Thyroid gland (tissue), 4 donors: Measurements from ENCODE around the gene TMEM271. TPM values are rescaled to one million over a fixed set of nuclear protein-coding genes. Genes with fewer than 3 reads are reported as not detected.

ENCODE experiments used
- DNase-seq, 2 donors: peaks; one replicate each; pipeline ENCODE4 v3.0.0-alpha.2; 2019
- H3K27ac ChIP-seq, 3 donors: fragments of 200-600 bp; sonication (generic); 1 replicate in 2 of 3; 2 replicates in 1 of 3; pipeline ENCODE4 v1.5.1; 2016 to 2019; ENCODE audit warnings: mild to moderate bottlenecking in 1 of 3, moderate library complexity in 1 of 3
- H3K27me3 ChIP-seq: fragments of 200-600 bp; sonication (generic); one replicate; pipeline ENCODE4 v1.5.1; 2019
- H3K36me3 ChIP-seq, 2 donors: fragments of 200-600 bp; sonication (generic); one replicate each; pipeline ENCODE4 v1.5.1; 2016 to 2019
- H3K4me1 ChIP-seq, 2 donors: fragments of 200-600 bp; sonication (generic); one replicate each; pipeline ENCODE4 v1.5.1; 2017 to 2019
- H3K4me3 ChIP-seq, 3 donors: fragments of 200-600 bp; sonication (generic); replicated peaks in 1 of 3; 1 replicate in 2 of 3; 2 replicates in 1 of 3; pipeline ENCODE4 v1.5.1; 2016; ENCODE audit warnings: mild to moderate bottlenecking in 1 of 3
- H3K9me3 ChIP-seq: fragments of 200-600 bp; sonication (generic); one replicate; pipeline ENCODE4 v1.5.1; 2017
- CTCF ChIP-seq, 6 experiments: fragments of 200-600 bp in 3 of 6; fragments of 450-650 bp in 3 of 6; sonication (generic) in 3 of 6; IDR thresholded peaks; one replicate each; pipeline ENCODE4 v1.5.1; 2016 to 2019; ENCODE audit warnings: antibody characterized with exemption in 6 of 6, mild to moderate bottlenecking in 2 of 6, inconsistent platforms in 1 of 6, moderate library complexity in 1 of 6
- POLR2A ChIP-seq, 2 donors: fragments of 450-650 bp; IDR thresholded peaks; one replicate each; pipeline ENCODE4 v1.6.1; 2017; ENCODE audit warnings: antibody characterized with exemption in 2 of 2, mild to moderate bottlenecking in 2 of 2, moderate library complexity in 1 of 2
- WGBS, 2 donors: methylation state at CpG; one replicate each; pipeline ENCODE4 v1.1.5; 2017; 5-methylcytosine and 5-hydroxymethylcytosine counted together
- intact Hi-C: fragments of 100-400 bp; cut with DNase I; formaldehyde crosslinking; loops from one replicate; pipeline ENCODE4 v1.15.1; 2023
- total RNA-seq, 4 donors: library from RNA; depleted of rRNA; stranded (reverse); fragments of >200 nt; gene quantifications; one replicate each; pipeline ENCODE4 v1.2.3, GENCODE V29; 2016

Gene TMEM271
- total RNA-seq, 4 donors from 2014 or later: not detected

GRCh38 chr4:576991-577498 is 950 bp upstream of the TMEM271 start:
- TF ChIP-seq CTCF (IDR thresholded peaks at IDR 0.05) (no peak), POLR2A (IDR thresholded peaks at IDR 0.05) (no peak)
- Histone ChIP-seq H3K27ac (no peak overlapping the region), H3K36me3 (no peaks in the 10 kb centered on the region), H3K4me1 (peaks cover 0 to 9% of the 10 kb centered on the region in 2 donors), H3K4me3 (no peak overlapping the region), H3K27me3 (peaks cover 16% of the 10 kb centered on the region), H3K9me3 (no peaks in the 10 kb centered on the region)
- no peak for DNase-seq
- intact Hi-C loops: no loop called here
- WGBS, 2 donors: 2 to 7% methylated on average over 19 to 26 of the region's 37 CpGs

DNA sequence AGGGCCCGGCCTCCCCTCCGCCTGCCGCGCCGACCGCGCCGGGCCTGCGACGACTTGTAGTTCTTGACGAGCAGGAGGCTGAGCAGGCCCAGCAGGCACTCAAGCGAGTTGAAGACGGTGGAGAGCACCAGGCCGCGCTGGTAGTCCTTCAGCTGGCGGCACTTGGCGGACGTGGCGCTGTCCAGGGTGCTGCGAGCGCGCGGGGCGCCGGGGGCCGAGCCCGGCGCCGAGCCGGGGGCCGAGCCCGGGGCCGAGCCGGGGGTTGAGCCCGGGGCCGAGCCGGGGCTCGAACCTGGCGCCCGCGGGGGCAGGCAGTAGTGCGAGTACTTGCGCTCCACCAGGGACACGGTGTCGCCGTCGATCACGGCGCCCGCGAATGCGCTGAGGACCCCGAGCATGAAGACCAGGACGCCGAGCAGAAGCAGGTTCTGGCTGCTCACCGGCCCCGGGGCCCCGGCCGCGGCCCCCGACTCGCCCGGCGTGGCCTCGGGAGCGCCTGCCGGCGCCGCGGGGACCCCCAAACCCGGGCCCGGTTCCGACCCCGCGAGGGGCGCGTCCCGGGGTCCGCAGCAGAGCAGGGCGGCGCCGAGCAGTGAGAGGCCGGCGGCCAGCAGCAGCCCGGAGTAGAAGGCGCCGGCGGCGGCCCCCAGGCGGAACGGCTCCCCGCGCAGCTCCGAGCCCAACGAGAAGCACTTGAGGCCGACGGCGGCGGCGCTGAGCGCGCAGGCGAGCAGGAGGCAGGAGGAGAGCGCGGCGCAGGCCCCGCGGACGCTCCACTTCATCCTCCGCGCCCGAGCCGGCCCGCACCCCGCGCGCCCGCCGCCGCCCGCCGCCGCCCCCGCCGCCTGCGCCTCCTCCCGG is 584 bp downstream of the TMEM271 start:
- H3K27me3 ChIP-seq: peaks cover 16% of the 10 kb centered on the region
- H3K9me3 ChIP-seq: no peaks in the 10 kb centered on the region
- peak; percentile 79 to 81 for DNase-seq
- no peak overlapping the region for H3K4me3 ChIP-seq
- WGBS, 2 donors: 0% methylated on average over 5 of the region's 127 CpGs; no CpG with 5 or more reads in 1 of the 2 donors
- intact Hi-C loops: no loop called here
- no peak for TF ChIP-seq POLR2A (IDR thresholded peaks at IDR 0.05)
- TF ChIP-seq CTCF (IDR thresholded peaks at IDR 0.05): no peak
- H3K36me3 ChIP-seq: no peaks in the 10 kb centered on the region
- H3K4me1 ChIP-seq: peaks cover 0 to 9% of the 10 kb centered on the region in 2 donors
- no peak overlapping the region for H3K27ac ChIP-seq

- DNase-seq: no peak
- 7 to 12% methylated on average over 18 to 31 of the region's 68 CpGs for WGBS, 2 donors
- TF ChIP-seq CTCF (IDR thresholded peaks at IDR 0.05) (no peak), POLR2A (IDR thresholded peaks at IDR 0.05) (no peak)
- intact Hi-C loops: no loop called here
- Histone ChIP-seq H3K9me3 (no peaks in the 10 kb centered on the region), H3K4me1 (peaks cover 0 to 9% of the 10 kb centered on the region in 2 donors), H3K4me3 (no peak overlapping the region), H3K27me3 (peaks cover 16% of the 10 kb centered on the region), H3K36me3 (no peaks in the 10 kb centered on the region), H3K27ac (no peak overlapping the region)
Observed at GRCh38 chr4:574346-575161, 1.5 kb downstream of the TMEM271 start.

DNA sequence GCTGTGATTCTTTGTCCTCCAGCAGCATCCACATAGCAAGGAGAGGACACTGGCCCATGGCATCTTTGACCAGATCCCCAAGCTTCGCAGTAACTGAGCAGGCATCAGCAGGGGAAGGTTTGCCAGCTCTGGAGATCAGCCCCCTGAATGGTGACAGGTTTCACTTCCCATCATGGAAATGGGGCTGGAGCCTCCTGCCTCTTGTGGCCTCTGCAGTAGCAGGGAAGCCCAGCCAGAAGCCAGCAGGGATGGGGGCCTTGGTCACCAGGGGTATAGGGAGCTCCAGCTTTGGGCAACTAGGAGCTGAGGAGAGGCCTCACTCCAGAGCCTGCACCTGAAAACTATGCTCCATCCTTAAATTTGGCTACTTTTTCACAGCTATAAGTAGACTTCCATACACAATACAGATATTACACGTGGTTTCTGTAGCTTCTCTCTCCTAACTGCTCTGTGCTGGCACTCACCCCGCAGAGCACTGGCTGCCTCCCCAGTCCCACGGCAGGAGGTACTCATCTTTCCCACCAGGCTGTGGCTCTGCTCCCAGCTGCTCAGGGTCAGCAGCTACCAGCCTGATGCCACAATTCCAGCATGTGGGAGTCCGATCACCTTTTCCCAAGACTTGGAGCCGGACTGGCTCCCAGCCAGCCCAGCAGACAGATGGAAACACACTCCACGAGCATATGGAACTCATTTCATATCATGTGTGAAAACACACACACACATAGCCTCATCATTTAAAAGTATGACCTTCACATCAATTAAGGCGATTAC is 2.8 kb downstream of the TMEM271 start:
- Histone ChIP-seq H3K27ac (no peak overlapping the region), H3K27me3 (peaks cover 16% of the 10 kb centered on the region), H3K9me3 (no peaks in the 10 kb centered on the region), H3K36me3 (no peaks in the 10 kb centered on the region), H3K4me3 (no peak overlapping the region), H3K4me1 (peaks cover 0 to 9% of the 10 kb centered on the region in 2 donors)
- intact Hi-C loops: no loop called here
- no peak for TF ChIP-seq POLR2A (IDR thresholded peaks at IDR 0.05)
- TF ChIP-seq CTCF (IDR thresholded peaks at IDR 0.05): no peak
- 69 to 70% methylated on average over 8 of the region's 8 CpGs for WGBS, 2 donors
- no peak for DNase-seq
